K562 (cell line): ENCODE measurements around the gene VEZF1. TPM values are rescaled to one million over a fixed set of nuclear protein-coding genes. Genes with fewer than 3 reads are reported as not detected.

ENCODE experiments used
- BCOR ChIP-seq: fragments of 450-650 bp; IDR thresholded peaks from 2 replicates; pipeline ENCODE4 v1.6.1; 2016
- DMBX1 ChIP-seq: fragments of 250-450 bp; sonication (Bioruptor Pico); IDR thresholded peaks from 2 replicates; pipeline ENCODE4 v1.8.0; 2022; ENCODE audit warnings: inconsistent platforms, mild to moderate bottlenecking, moderate library complexity, borderline replicate concordance
- GATAD2B ChIP-seq: fragments of 450-650 bp; IDR thresholded peaks from 2 replicates; pipeline ENCODE4 v1.6.1; 2017; ENCODE audit warnings: mild to moderate bottlenecking, borderline replicate concordance
- LCOR ChIP-seq: sonication (generic); formaldehyde crosslinking; IDR thresholded peaks from 2 replicates; pipeline ENCODE4 v1.8.0; 2022; ENCODE audit warnings: mild to moderate bottlenecking, missing genetic modification reagents
- MAZ ChIP-seq, 2 experiments: fragments of 450-650 bp in 1 of 2; sonication (generic) in 1 of 2; formaldehyde crosslinking; IDR thresholded peaks in 1 of 2; conservative IDR thresholded peaks in 1 of 2; 2 replicates each; pipeline versions ENCODE4 v1.4.0 to v1.5.0; 2020; ENCODE audit warnings: mild to moderate bottlenecking in 1 of 2, missing genetic modification reagents in 1 of 2
- MBD2 ChIP-seq: sonication (generic); IDR thresholded peaks from 2 replicates; pipeline ENCODE4 v1.6.1; 2016; ENCODE audit warnings: low read depth, borderline replicate concordance
- NFE2 ChIP-seq: IDR thresholded peaks from 2 replicates; pipeline ENCODE4 v1.6.1; 2014; ENCODE audit warnings: antibody characterized with exemption, low read depth
- NONO ChIP-seq, 2 experiments: fragments of 200-400 bp in 1 of 2; fragments of 450-650 bp in 1 of 2; formaldehyde crosslinking in 1 of 2; IDR thresholded peaks; 2 replicates each; pipeline ENCODE4 v1.6.1; 2017; ENCODE audit warnings: low read depth in 2 of 2, mild to moderate bottlenecking in 2 of 2, moderate library complexity in 2 of 2, low read length in 1 of 2
- POLR2G ChIP-seq: fragments of 200-400 bp; formaldehyde crosslinking; IDR thresholded peaks from 2 replicates; pipeline ENCODE4 v1.6.1; 2017; ENCODE audit warnings: low read depth, mild to moderate bottlenecking, antibody characterized with exemption, low read length, moderate library complexity
- SAP30 ChIP-seq: fragments of 200-600 bp; sonication (generic); IDR thresholded peaks from 2 replicates; pipeline ENCODE4 v1.6.1; 2012; ENCODE audit warnings: borderline replicate concordance, low read depth, mild to moderate bottlenecking, moderate library complexity, low read length, control low read depth, inconsistent platforms; ENCODE audit not compliant: insufficient read depth, poor library complexity, severe bottlenecking
- SMARCA5 ChIP-seq: fragments of 450-650 bp; IDR thresholded peaks from 2 replicates; pipeline ENCODE4 v1.6.1; 2016
- ZNF263 ChIP-seq: sonication (generic); formaldehyde crosslinking; IDR thresholded peaks from 2 replicates; pipeline ENCODE4 v1.8.0; 2022; ENCODE audit warnings: mild to moderate bottlenecking, missing genetic modification reagents, borderline replicate concordance
- ZNF354B ChIP-seq: fragments of 250-450 bp; sonication (Bioruptor Pico); IDR thresholded peaks from 2 replicates; pipeline ENCODE4 v1.4.0; 2020
- ZNF668 ChIP-seq: fragments of 250-450 bp; sonication (Bioruptor Pico); IDR thresholded peaks from 2 replicates; pipeline ENCODE4 v1.8.0; 2022; ENCODE audit warnings: mild to moderate bottlenecking, inconsistent platforms
- ZNF785 ChIP-seq: fragments of 250-450 bp; sonication (Bioruptor Pico); IDR thresholded peaks from 2 replicates; pipeline ENCODE4 v1.4.0; 2020; ENCODE audit warnings: mild to moderate bottlenecking
- polyA plus RNA-seq, 8 experiments: library from polyadenylated mRNA; depleted of rRNA in 4 of 8; stranded (reverse) in 5 of 8; unstranded in 3 of 8; fragments of >200 nt; fragmentation: Nextera tagmentation in 2 of 8; fragmentation: Illumina TruSeq in 1 of 8; extraction: Ambion mirVana in 2 of 8; extraction: Trizol in 1 of 8; gene quantifications; 2 replicates each; pipeline versions ENCODE4 v1.2.1 to v1.2.3, GENCODE V29; 2011 to 2014; ENCODE audit warnings: inconsistent platforms in 1 of 8, missing spikeins in 1 of 8
- total RNA-seq, 7 experiments: library from RNA; depleted of rRNA in 6 of 7; stranded (reverse); fragments of >200 nt in 6 of 7; fragmentation: Illumina TruSeq in 2 of 7; extraction: Trizol in 2 of 7; gene quantifications; 2 replicates each; pipeline versions ENCODE4 v1.2.1 to v1.2.3, GENCODE V29; 2011 to 2021; ENCODE audit warnings: low replicate concordance in 1 of 7
- TF ChIP-seq, protein P1 (sequence below): IDR thresholded peaks from 2 replicates; pipeline ENCODE4 v1.6.1; 2012; ENCODE audit warnings: low read depth, low read length, improper control_type of control experiment, borderline replicate concordance
- TF ChIP-seq, protein P2 (sequence below), 2 experiments: fragments of 450-650 bp; conservative IDR thresholded peaks; 2 replicates each; pipeline ENCODE4 v1.6.1; 2017; ENCODE audit warnings: mild to moderate bottlenecking in 2 of 2, moderate library complexity in 2 of 2
- TF ChIP-seq, protein P3 (sequence below): fragments of 250-450 bp; sonication (Bioruptor Pico); IDR thresholded peaks from 2 replicates; pipeline ENCODE4 v1.4.0; 2020; ENCODE audit warnings: mild to moderate bottlenecking
- TF ChIP-seq, protein P4 (sequence below): conservative IDR thresholded peaks from 2 replicates; pipeline ENCODE4 v1.6.1; 2011; ENCODE audit warnings: low read depth, mild to moderate bottlenecking, low read length; ENCODE audit not compliant: control insufficient read depth

Gene VEZF1
- total and polyA plus RNA-seq, 9 of the 15 experiments (the other 6 are each of a cell fraction or from before 2014, with no cell fraction given) = 9.5 to 33.4 (median 22.1) TPM

DNA sequence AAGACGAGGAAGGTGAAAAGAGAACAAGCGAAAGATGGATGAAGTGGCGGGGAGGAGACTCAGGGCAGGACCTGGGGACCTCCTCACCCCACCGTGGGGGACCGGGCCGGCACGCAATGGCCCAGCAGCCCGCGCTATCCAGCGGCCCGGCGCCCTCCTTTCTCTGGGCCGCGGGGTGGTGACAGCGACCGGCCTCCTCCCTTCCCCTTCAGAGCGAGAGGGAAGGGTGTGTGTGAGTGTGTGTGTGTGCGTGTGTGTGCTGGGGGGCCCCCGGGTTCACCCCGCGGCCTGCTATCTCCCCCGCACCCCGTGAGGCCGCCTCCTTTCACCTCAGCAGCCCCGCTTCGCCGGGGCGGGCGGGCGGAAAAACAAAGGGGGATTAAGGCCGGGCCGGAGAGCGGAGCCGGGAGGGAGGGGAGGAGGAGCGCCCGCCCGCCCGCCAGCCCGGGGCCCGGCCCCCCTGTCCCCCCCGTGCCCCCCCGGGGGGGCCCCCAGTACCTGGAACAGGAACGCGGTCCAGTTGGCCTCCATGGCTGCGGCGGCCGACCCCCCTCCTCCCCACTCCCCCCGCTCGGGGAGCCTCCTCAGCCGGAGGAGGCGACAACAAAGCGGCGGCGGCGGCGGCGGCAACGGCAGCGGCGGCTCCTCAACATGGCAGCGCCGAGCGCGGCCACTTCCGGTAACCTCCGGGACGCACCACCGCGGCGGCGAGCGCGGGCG is at the start of gene VEZF1 (continued):
- TF ChIP-seq LCOR (CRISPR knock-in tag) (peak; percentile 56; the same call in 1 of the 2 replicates), MBD2 (peak; percentile 8; the same call in 1 of the 2 replicates), ZNF354B (CRISPR knock-in tag) (no peak), ZNF785 (CRISPR knock-in tag) (no peak), GATAD2B (no peak), POLR2G (peak; percentile 90), SAP30 (peak; percentile 77), DMBX1 (CRISPR knock-in tag) (no peak), ZNF668 (CRISPR knock-in tag) (no peak), NFE2 (no peak), ZNF263 (0 out of 2 replicates have a peak, but pooled peaks have one; percentile 4), SMARCA5 (no peak), BCOR (peak; percentile 71), MAZ (CRISPR knock-in tag; conservative IDR thresholded peaks at IDR 0.05 in 1 of 2, IDR thresholded peaks at IDR 0.05 in 1 of 2) (peak; percentile 82 to 85), NONO (IDR thresholded peaks at IDR 0.05; ENCODE audit: low read depth in 2 of 2, low read length in 1 of 2) (peak in 1 of 2 experiments; percentile 34; a peak in 1 of 4 replicates)
- TF ChIP-seq, protein P1, sequence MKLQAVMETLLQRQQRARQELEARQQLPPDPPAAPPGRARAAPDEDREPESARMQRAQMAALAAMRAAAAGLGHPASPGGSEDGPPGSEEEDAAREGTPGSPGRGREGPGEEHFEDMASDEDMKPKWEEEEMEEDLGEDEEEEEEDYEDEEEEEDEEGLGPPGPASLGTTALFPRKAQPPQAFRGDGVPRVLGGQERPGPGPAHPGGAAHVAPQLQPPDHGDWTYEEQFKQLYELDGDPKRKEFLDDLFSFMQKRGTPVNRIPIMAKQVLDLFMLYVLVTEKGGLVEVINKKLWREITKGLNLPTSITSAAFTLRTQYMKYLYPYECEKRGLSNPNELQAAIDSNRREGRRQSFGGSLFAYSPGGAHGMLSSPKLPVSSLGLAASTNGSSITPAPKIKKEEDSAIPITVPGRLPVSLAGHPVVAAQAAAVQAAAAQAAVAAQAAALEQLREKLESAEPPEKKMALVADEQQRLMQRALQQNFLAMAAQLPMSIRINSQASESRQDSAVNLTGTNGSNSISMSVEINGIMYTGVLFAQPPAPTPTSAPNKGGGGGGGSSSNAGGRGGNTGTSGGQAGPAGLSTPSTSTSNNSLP = no peak
- TF ChIP-seq, protein P2, sequence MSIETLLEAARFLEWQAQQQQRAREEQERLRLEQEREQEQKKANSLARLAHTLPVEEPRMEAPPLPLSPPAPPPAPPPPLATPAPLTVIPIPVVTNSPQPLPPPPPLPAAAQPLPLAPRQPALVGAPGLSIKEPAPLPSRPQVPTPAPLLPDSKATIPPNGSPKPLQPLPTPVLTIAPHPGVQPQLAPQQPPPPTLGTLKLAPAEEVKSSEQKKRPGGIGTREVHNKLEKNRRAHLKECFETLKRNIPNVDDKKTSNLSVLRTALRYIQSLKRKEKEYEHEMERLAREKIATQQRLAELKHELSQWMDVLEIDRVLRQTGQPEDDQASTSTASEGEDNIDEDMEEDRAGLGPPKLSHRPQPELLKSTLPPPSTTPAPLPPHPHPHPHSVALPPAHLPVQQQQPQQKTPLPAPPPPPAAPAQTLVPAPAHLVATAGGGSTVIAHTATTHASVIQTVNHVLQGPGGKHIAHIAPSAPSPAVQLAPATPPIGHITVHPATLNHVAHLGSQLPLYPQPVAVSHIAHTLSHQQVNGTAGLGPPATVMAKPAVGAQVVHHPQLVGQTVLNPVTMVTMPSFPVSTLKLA (conservative IDR thresholded peaks at IDR 0.05) = peak; percentile 50 to 78; a peak in 2 of 4 replicates
- TF ChIP-seq, protein P3, sequence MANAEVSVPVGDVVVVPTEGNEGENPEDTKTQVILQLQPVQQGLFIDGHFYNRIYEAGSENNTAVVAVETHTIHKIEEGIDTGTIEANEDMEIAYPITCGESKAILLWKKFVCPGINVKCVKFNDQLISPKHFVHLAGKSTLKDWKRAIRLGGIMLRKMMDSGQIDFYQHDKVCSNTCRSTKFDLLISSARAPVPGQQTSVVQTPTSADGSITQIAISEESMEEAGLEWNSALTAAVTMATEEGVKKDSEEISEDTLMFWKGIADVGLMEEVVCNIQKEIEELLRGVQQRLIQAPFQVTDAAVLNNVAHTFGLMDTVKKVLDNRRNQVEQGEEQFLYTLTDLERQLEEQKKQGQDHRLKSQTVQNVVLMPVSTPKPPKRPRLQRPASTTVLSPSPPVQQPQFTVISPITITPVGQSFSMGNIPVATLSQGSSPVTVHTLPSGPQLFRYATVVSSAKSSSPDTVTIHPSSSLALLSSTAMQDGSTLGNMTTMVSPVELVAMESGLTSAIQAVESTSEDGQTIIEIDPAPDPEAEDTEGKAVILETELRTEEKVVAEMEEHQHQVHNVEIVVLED = peak; percentile 14; the same call in 1 of the 2 replicates
- TF ChIP-seq, protein P4, sequence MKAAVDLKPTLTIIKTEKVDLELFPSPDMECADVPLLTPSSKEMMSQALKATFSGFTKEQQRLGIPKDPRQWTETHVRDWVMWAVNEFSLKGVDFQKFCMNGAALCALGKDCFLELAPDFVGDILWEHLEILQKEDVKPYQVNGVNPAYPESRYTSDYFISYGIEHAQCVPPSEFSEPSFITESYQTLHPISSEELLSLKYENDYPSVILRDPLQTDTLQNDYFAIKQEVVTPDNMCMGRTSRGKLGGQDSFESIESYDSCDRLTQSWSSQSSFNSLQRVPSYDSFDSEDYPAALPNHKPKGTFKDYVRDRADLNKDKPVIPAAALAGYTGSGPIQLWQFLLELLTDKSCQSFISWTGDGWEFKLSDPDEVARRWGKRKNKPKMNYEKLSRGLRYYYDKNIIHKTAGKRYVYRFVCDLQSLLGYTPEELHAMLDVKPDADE = 0 out of 2 replicates have a peak, but pooled peaks have one; percentile 6
